AG04450 (cell line): Measurements from ENCODE around the gene MALRD1. TPM values are rescaled to one million over a fixed set of nuclear protein-coding genes. Genes with fewer than 3 reads are reported as not detected.

ENCODE experiments used
- CTCF ChIA-PET: fragments of 300-600, 350-600 bp; formaldehyde crosslinking; extraction: SDS; loops from one replicate; lab custom pipeline; 2022; ENCODE audit warnings: antibody characterized with exemption, inconsistent platforms; lab: Charles Lee
- POLR2A ChIA-PET: fragments of 350-600 bp; formaldehyde crosslinking; extraction: SDS; loops from one replicate; lab custom pipeline; 2021; ENCODE audit warnings: antibody characterized with exemption, inconsistent platforms; lab: Yijun Ruan, JAX
- DNase-seq: peaks from one replicate; pipeline ENCODE4 v3.0.0-alpha.2; 2011; ENCODE audit warnings: low read depth, low spot score
- H3K27ac ChIP-seq: one replicate; pipeline ENCODE4 v1.5.1; 2012; ENCODE audit warnings: low read depth, low read length, control low read depth
- H3K27me3 ChIP-seq: one replicate; pipeline ENCODE4 v1.6.0; 2012; ENCODE audit warnings: low read length; ENCODE audit not compliant: control insufficient read depth, insufficient read depth
- H3K4me3 ChIP-seq: 2 replicates; pipeline ENCODE4 v1.5.1; 2011; ENCODE audit warnings: mild to moderate bottlenecking, low read depth, low read length, control low read depth
- H3K9me3 ChIP-seq: 2 replicates; pipeline ENCODE4 v1.5.1; 2012; ENCODE audit warnings: low read length; ENCODE audit not compliant: control insufficient read depth, insufficient read depth
- polyA plus RNA-seq: library from polyadenylated mRNA; depleted of rRNA; stranded (reverse); fragments of >200 nt; gene quantifications from 2 replicates; pipeline ENCODE4 v1.2.3, GENCODE V29; 2011
- TF ChIP-seq, protein P1 (sequence below): IDR thresholded peaks from 2 replicates; pipeline ENCODE4 v1.5.1; 2011; ENCODE audit warnings: low read depth, low read length, control low read depth, inconsistent platforms

MALRD1 gene
- polyA plus RNA-seq, 1 experiment = 2.4 TPM

DNA sequence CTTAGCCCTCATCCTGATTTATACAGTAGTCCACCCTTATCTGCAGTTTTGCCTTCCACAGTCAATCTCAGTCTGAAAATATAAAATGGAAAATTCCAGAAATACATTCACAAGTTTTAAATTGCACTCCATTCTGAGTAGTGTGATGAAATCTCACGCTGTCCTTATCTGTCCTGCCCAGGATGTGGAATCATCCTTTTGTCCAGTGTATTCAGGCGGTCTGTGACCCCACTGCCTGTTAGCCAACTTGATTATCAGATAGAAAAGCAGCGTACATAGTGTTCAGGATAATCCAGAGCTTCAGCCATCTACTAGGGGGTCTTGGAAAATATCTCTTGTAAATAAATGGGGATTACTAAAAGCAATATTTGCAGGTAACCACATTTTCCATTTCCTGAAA is 146.3 kb downstream of the MALRD1 start:
- H3K4me3 ChIP-seq = no peak overlapping the region
- H3K27ac ChIP-seq = no peak overlapping the region
- no peak for DNase-seq
- TF ChIP-seq, protein P1, sequence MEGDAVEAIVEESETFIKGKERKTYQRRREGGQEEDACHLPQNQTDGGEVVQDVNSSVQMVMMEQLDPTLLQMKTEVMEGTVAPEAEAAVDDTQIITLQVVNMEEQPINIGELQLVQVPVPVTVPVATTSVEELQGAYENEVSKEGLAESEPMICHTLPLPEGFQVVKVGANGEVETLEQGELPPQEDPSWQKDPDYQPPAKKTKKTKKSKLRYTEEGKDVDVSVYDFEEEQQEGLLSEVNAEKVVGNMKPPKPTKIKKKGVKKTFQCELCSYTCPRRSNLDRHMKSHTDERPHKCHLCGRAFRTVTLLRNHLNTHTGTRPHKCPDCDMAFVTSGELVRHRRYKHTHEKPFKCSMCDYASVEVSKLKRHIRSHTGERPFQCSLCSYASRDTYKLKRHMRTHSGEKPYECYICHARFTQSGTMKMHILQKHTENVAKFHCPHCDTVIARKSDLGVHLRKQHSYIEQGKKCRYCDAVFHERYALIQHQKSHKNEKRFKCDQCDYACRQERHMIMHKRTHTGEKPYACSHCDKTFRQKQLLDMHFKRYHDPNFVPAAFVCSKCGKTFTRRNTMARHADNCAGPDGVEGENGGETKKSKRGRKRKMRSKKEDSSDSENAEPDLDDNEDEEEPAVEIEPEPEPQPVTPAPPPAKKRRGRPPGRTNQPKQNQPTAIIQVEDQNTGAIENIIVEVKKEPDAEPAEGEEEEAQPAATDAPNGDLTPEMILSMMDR = no peak
- no peaks in the 10 kb centered on the region for H3K9me3 ChIP-seq
- H3K27me3 ChIP-seq = no peaks in the 10 kb centered on the region
- POLR2A ChIA-PET = no interaction called here
- CTCF ChIA-PET = no interaction called here

DNA sequence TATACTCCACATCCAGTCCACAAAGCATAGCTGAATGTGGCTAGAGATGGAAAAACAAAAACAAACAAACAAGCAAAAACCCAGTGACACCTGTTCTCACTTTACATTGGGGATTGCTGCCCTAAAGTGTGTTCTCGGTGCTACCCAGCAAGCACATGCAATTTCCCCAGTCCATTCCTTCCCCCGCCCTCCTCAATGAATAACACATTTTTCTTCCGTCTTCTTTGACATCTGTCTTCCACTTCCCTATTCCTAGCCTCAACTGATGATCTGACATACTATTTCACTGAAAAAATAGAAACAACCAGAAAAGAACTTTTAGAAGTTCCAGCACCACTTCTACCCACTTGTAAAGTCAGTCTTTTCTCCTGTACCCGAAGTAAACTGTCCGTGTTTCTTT is 147.1 kb downstream of the MALRD1 start:
- no peak overlapping the region for H3K27ac ChIP-seq
- H3K27me3 ChIP-seq = no peaks in the 10 kb centered on the region
- TF ChIP-seq, protein P1 = no peak
- ChIA-PET CTCF (no interaction called here), POLR2A (no interaction called here)
- H3K9me3 ChIP-seq = no peaks in the 10 kb centered on the region
- H3K4me3 ChIP-seq = no peak overlapping the region
- DNase-seq = no peak

DNA sequence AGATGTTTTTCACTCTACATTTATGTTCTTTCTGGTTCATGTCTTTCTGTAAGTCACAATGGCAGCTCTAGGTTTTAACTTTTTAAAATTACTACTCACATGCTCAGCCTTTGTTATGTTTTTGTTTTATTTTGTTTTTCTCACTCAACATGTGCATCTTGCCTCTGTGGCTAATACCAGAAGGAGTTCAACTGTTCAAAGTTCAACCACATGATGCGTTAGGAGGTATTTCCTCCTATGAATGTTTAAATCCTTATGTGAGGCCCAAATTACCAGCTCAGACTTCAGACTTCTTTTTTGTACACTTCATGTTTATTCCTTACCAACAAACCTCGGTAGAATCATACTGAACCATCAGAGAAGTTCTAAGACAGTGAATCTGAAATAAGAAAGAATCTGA is 151.6 kb downstream of the MALRD1 start:
- DNase-seq = no peak
- TF ChIP-seq, protein P1 = no peak
- Histone ChIP-seq H3K27me3 (no peaks in the 10 kb centered on the region), H3K9me3 (no peaks in the 10 kb centered on the region), H3K27ac (no peak overlapping the region), H3K4me3 (no peak overlapping the region)
- ChIA-PET CTCF (interaction anchor here (0.6 kb wide), 2 partner anchors 9 to 407 kb away, joined by 3 read pairs; no protein-coding TSS in a partner anchor), POLR2A (no interaction called here)

DNA sequence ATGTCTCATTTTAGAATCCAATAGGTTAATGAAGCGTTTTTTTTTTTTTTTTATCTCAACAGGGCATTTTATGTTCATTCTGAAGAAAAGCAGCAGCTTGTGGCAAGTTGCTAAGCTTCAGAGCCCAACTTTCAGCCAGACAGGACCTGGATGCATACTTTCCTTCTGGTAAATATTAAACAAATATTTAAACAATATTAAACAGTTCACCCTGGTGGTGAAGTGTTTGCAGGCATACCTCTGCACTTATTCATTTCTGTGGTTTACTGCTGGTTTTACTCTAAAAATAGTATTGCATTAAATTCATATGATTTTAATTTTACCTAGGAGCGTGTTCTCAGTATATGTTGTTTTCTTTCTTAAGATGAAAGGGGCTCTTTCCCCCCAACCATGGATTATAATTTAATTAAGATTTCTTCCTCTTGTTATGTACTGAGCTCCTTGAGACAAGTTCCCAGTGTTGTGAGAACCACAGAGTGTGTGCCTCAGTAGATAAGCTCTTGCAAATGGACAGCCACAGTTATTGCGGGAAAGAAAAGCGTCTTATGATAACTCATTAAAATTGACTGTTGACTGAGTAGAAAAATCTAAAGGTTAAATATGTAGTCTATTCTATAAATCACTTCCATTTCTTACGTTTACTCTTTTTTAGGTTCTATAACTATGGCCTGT is 155.8 kb downstream of the MALRD1 start:
- no peak overlapping the region for H3K27ac ChIP-seq
- ChIA-PET POLR2A (interaction anchor here (0.5 to 0.6 kb wide), 3 partner anchors 11 to 437 kb away, joined by 3 to 4 read pairs (median 4); no protein-coding TSS in a partner anchor), CTCF (interaction anchor here (0.6 to 1.1 kb wide), 3 partner anchors 220 to 334 kb away, joined by 3 to 5 read pairs (median 5); no protein-coding TSS in a partner anchor)
- no peaks in the 10 kb centered on the region for H3K9me3 ChIP-seq
- peak; percentile 32 for DNase-seq
- TF ChIP-seq, protein P1 = peak; percentile 40
- no peaks in the 10 kb centered on the region for H3K27me3 ChIP-seq
- no peak overlapping the region for H3K4me3 ChIP-seq

DNA sequence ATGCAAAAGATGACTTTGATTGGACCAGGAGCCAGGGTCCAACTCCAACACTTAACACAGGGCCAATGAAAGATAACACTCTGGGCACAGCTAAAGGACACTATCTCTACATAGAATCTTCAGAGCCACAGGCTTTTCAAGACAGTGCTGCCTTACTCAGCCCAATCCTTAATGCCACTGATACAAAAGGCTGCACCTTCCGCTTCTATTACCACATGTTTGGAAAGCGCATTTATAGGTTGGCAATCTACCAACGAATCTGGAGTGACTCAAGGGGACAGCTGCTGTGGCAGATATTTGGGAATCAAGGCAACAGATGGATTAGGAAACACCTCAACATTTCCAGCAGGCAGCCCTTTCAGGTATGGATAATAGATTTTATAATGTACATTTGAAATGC is 160.7 kb downstream of the MALRD1 start:
- no peak overlapping the region for H3K4me3 ChIP-seq
- TF ChIP-seq, protein P1 = no peak
- no peak overlapping the region for H3K27ac ChIP-seq
- POLR2A ChIA-PET = no interaction called here
- H3K27me3 ChIP-seq = no peaks in the 10 kb centered on the region
- DNase-seq = no peak
- H3K9me3 ChIP-seq = no peaks in the 10 kb centered on the region
- CTCF ChIA-PET = interaction anchor here (1.2 kb wide), 1 partner anchor 25 kb away, joined by 3 read pairs; no protein-coding TSS in a partner anchor
